GM18868 (cell line): ENCODE results near the gene ABLIM1.

Experiments used
- ATAC-seq: cut with Tn5 transposase; IDR thresholded peaks from one replicate; pipeline ENCODE4 v1.9.1; 2021; ENCODE audit warnings: mild to moderate bottlenecking, moderate library complexity; ENCODE audit not compliant: unreplicated experiment

The ABLIM1 gene

DNA sequence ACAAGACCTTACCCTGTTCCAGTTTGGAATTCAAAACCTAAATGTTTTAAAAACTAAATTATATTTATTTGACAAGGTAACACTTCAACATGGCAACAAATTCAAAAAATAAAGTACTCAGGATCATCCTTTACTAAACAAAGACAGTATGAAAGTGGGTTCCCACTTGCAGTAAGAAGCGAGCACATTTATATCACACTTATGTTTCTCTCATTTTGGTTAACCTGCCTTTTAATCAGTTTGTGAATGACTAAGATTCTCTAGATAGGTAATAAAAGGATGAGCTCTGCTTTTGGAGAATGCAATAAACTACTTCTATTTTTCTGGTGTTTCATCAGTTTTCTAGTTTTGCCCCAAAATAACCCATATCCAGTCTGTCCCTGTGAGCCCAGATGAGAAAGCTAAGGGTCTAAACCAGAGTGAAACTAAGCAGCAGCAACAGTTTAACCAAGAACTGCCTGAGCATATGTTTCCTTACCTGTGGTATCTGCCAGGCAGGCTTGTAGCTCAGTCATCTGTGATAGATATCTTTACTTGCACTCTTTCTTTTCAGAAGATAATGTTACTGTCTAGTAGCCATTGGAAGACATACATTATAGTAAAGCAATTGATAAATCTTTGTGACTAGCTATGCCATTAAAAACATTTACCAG, 64.1 kb downstream of the ABLIM1 start:
- ATAC-seq: no peak

DNA sequence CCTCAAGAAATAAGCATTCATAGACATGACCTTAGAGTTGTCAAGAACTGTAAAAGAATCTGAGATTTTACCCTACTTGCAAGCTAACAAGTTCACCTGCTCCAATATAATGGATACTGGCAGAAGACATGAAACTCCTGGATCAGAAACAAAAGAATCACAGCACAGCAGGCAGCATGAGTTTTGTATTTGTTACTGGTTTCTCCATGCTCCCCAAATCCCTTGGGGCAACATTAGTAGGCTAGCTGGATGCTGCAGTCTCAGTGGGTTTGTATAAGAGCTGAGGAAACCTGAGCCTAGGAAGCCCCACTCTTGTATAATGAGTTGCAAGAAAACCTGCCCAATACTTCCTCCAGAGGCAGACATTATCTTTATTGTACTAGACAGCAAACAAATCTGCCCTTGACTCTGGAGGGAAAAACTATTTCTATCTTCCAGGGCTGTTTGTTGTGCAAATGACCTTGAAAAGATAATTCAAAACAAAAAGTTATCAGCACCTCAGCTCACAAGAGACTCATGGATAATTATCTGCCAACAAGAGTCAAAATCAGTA, 64.8 kb downstream of the ABLIM1 start:
- no peak for ATAC-seq

DNA sequence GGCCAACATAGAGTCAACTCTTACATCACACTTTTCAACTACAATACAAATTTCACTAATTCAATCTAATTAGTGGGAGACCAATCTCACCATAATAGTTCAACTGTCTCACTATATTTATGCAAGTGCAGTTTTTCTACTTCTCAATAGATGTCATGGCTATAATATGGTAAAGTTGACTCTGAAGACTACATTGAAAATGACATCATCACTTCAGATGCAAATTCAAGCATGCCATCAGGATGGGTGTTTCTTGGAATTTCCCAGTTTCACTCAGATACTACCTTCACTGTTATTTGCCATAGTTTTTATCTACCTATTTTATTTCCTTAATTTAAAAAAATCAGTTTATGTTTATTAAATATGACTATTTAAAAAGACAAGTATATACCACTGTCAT, 67.1 kb downstream of the ABLIM1 start:
- no peak for ATAC-seq

DNA sequence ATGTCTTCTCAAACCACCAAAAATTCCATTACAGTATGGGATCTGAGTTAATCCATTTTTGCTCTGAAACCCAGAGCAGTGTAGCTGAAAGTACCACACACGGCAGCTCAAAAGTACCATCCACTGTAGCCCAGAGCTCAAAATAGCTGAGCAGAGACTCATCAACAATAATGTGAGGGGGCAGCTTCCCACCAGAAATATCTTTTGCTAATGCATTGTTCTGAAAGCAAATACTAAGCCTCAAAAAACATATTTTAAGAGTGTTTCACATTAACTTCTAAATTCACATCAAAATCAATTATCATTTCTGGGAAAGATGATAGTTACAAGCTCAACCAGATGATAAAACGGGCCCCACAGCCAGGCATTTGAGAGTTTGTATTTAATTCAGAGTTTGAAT, 73.7 kb downstream of the ABLIM1 start:
- ATAC-seq: no peak

DNA sequence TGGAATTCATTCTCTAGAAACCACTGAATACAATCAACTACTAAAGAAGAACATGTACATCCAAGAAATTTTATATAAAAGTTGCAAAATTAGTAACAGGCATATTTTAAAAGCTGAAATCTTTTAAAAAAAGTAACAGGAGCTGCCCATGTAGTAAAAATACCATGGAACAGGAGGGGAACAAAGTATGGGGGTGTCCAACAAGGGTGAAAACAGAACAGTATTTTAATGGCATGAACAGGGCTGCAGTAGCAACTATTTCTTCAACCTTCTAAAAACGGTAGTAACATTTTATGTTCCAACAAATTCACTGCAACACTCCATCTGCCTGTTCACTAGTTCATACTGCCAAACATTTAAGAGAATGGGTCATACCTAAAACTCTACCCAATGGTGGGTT, 77.0 kb downstream of the ABLIM1 start:
- ATAC-seq: no peak

DNA sequence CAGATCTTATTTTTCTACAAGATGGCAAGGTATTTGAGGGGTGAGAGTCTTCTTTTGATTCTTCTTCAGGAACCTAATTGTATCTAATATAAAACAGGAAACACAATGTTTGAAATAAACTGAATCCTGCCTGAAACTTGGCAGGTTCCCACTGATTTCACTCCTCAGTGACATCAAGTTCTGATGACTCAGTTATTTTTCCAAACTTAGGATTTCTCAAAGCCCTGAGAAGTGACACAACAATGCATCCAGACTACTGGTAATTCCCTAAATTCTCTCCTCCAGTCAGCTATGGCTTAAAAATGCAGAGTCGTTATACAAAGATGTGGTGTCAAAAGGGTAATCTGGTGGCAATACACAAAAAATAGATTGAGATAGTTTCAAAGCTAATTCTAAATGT, 80.9 kb downstream of the ABLIM1 start:
- no peak for ATAC-seq

DNA sequence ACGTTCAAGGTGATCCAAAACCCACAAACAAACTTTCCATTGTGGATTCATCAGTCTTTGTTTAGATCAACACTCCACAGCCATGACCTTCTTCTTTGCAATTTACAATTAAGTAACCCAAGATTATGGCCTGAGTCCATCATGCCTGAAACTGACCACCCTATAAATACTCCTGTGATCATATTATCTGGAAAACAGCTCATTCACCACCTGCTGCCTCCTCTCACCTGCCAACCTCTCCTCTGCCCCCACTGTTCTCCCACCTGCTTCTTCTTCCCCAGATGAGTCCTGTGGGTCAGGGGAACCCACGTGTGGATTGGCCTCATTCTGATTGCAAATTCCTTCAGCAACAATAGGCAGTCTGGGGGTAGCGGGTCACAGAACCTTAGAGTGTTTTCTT, 81.4 kb downstream of the ABLIM1 start:
- no peak for ATAC-seq

DNA sequence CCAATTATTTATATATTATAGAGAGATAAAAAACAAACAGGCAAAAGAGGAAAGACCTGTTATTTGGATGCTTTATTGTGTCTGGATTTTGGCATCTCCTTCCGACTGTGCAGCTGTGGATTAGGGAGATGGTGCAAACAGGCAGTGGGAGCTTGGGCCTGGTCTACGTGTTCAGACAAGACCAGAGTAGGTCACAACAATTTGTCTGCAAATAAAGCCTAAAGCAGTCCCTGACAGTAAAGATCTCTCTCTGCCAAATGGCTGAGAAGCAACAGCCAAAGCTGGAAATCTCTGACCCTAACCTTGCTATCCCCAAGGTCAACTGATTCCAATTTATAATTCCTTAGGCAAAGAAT, 82.0 kb downstream of the ABLIM1 start:
- ATAC-seq: no peak

DNA sequence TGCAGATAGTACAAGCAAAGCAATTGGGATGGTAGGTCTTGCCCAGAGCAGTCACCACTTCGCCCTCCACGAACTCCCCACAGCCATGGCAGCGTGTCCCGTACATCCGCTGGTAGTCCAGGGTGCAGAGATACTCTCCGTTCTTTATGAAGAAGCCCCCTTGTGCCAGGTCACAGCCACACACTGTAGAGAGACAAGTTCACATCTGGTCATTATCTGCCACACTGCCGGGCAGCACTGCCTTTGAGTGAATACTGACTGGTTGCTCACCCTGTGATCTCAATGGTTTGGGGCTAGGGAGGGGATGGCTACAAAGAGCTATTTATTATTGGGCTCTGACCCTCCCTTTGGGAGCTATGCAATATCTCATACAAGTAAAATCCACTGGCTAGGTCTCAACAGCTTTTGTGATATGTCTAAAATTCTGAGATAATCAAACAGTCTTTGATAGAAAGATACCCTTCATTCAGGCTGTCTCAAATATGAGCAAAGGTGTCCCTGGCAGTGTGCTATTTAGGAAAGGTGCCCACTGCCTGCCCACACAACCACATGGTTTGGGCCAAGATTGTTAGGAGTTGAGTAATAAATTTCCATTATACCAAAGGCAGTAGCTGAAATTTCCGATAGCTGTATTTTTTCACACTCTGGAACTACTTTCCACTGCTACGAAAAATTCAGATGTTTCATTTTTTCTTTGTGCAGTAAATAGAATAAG, 82.5 kb downstream of the ABLIM1 start:
- no peak for ATAC-seq

DNA sequence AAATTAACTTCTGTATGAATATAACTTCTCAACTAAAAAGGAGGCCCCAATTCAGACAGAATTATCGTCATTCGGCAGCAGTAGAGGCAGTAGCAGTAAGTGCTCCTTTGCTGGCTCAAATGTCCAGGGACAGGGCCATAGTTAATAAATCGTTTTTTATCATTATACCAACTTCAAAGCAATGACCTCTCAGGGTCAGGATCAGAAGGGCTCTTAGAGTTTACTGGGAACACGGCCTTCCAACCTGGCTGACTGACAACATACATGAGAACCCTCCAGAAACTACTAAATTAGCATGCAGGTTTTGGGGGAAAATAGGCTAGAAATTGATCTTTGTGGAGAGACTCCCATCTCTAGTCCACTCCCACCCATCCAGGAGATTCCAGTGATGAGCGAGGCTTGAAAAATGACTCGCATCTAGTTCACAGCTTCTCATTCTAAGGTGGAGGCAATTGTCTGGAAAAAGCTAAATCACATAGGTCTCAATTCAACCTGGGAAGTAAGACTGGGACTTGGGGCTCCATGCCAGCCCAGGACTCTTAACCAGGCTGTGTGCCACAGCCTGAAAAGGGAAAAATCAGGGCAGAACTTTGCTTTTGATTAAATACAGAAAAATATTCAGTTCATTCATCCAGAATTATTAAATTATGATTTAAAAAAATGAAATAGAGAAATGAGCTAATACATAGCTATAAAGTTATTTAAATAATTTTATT, 84.6 kb downstream of the ABLIM1 start:
- ATAC-seq: no peak

DNA sequence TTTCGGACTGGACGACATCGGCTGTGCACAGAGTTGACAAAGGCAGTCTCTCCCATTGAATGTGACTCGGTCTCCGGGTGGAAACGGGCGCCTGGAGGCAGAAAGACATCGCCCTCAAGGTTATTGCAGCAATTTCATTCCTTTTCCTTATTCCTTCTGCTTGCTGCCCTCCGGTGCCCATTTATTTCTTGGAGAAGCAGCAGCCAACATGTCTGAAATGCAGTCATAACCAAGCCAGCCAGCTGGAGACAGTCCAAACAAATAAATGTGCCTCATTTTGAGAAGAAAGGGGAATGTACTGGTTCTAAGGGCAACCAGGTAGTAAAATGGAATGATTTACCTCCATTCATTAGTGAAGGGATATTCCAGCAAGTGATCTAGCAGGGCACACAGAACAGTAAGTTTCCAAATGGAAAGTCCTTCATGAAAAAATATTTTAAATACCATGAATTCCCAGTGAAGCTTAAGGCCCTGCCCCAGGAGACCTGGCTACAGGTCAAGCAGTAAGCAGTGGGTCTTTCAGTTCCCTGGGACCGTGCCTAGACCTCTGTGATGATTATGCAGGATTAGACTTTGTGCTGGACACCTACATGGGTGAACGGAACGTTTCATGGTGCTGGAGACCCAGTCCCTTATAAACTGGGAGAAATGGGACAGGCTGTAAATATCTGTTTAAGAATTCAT, 86.6 kb downstream of the ABLIM1 start:
- no peak for ATAC-seq

DNA sequence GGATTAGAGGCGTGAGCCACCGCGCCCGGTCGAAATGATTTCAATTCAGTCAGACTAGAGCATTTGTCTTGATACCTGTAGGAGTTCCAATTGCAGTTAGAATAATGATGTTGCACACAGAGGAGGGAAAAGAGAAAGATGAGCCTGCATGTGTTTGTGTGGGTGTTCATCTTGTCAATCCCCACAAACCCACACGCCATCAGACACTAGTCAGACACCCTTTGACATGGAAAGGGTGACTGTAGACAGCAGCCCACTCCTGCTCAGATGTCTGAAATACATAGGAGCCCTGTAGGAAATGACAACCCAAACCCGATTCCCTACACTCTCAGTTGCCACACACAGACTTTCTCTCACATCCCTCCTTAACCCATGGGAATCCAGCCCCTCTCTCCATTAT, 92.0 kb downstream of the ABLIM1 start:
- ATAC-seq: no peak

DNA sequence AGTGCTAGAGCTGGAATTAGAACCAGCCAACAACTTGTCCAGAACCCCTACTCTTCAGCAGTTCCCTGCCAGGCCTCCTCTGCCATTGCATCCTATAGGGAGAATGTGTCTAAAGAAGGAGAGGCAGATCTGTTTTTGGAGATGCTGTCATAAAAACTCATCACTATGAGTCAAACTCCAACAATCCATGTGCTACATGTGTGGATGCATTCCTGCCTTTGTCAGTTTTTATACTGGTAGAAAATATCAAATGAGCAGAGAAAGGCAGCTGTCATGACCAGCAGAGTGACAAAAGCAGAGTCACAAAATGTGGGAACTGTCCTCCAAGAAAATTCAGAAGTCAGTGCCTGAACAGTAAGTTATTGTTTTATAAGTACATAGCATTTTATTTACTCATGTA, 93.0 kb downstream of the ABLIM1 start:
- no peak for ATAC-seq

DNA sequence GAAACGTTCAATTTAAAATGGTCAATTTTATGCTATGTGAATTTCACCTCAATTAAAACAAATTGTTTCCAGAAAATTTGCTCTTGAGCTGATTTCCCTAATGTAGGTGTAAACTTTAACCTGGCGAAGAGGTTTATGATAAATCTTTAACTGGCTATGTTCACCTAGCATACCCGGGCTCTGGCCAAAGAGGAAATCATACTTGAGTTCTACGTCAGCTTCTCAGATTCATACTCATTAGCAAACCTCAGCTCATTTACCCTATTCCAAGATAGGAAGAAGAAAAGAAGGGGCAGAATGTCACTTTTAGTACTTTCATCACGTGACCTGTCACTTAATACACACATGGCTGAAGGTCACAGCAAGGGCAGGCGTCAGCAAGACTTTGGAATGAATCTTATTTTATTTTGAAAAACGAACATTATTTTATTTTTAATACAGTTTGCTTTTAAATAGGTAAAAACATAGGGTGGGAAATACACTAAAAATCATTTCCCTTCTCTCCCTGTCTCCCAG, 97.0 kb downstream of the ABLIM1 start:
- no peak for ATAC-seq

DNA sequence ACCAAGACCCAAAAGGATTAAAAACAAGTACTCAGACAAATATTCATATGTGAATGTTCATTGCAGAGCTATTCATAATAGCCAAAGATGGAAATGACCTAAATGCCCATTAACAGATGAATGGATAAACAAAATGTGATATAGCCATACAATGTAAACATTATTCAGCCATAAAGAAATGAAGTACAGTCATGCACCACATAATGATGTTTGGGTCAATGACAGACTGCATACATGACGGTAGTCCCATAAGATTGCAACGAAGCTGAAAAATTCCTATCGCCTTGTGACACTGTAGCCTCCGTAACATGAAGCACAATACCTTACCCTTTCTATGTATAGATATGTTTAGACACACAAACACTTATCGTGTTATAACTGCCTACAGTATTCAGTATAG, 97.9 kb downstream of the ABLIM1 start:
- ATAC-seq: no peak

DNA sequence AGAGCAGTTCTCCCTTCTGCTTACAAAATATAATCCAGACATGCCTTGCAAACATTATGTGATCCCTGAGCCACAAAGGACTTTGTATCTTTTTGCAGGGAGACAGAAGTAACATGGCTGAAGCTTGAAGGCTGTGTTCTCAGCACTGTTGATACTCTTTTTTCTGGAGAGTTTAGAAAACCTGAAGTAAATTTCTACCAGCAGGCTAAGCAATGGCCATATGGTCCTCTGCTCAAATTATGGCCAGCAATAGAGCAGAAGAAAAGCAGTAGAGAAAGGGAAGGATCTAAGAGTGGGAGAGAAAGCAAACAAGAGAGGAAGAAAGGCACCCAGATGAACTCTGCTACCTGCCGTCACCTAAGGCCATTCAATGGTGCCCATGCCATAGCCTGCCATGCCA, 98.4 kb downstream of the ABLIM1 start:
- no peak for ATAC-seq

DNA sequence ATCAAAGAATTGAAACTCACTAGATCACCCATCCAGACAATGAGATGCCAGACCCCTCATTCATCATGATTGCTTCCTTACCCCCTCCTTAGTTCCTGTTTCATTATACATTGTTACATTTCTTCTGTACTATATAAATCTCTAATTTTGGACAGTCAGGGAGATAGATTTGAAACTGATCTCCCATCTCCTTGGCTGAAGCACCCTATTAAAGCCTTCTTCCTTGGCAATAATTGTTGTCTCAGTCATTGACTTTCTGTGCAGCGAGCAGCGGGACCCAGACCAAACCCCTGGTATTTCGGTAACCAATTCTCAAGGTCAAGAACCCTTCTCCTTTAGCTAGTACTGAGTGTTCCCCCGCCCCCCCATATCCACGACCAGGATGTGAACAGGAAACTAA, 100.2 kb downstream of the ABLIM1 start:
- no peak for ATAC-seq

DNA sequence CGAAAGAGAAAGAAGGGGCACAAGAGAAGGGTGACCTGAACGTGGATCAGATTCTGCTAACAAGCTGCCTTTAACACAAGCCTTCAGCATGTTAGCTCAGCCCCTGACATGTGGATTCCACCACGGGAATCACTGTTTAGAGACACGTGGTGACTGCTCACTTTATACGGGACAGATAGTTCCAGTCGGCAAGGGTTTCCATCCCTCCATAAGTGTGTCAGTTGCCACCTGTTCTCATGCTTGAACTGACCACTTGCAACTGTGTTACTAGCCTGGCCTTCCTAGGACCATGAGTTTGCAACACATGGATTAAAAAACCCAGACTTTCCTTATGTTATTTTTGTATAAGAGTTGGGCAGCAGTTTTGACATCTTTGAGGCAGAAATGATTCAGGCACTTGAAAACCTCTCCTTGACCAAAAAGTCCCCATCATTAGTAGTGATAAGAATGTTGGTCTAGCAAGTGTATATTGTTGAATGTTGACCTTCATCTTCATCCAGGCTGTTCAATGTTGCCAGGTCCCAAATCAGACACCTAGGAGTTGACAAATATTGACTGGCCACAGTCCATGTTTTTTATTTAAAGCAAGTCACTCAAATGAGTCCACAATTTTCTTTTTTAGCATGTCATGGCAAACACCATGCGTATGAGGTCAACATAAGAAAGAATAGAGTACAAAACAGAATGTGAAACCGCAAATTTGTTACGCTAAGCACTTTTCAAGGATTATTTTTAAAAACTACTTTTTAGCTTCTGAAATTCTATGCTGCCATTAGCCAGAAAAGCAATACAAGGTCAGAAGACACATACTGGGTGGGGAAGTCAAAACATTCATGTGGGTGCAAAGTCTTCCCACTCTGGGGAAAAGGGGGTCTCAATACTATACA, 101.6 kb downstream of the ABLIM1 start:
- ATAC-seq: no peak

DNA sequence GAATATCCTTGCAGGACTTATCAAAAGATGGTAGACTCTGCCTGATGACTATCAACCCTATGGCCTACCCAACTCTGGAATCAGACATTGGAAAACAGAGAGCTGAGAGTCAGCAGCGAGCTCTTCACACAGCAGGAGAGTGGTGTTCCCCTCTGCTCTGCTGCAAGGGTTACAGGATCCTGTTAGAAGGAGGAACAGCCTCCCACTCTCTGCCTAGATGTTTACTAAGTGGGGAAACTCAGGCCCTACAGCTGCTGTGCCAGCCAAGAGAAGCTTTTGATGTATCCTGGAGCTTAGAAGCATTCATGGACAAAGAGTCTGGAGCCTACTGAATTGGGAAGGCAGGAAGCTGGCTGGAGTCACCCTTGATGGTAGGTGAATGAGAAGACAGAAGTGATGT, 104.6 kb downstream of the ABLIM1 start:
- ATAC-seq: no peak

DNA sequence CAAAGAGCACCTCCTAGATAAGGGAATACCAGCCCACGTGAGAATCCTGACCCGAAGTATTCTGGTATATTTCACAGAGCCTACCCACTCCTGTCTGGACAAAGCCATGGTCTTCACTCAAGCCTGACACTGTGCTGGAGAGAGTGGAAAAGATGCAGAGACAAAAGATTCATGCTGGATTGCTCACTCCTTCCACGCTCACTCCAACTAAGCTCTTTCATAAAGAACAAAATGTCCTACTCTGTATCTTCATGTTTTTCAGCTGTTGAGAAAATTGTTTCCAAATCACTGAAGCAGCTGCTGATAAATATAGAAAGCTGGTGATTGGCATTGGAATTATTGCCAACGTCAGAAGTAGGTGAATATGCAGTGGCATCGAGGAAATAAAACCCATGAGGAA, 106.0 kb downstream of the ABLIM1 start:
- no peak for ATAC-seq
